NB4 (cell line): ENCODE results near the gene SFXN5.

ENCODE experiments used
- CTCF ChIP-seq: IDR thresholded peaks from one replicate; pipeline ENCODE4 v1.5.1; 2012; ENCODE audit warnings: low read depth, low read length
- MAX ChIP-seq: IDR thresholded peaks from 2 replicates; pipeline ENCODE4 v1.6.1; 2011; ENCODE audit warnings: low read depth, low read length
- MYC ChIP-seq: IDR thresholded peaks from 2 replicates; pipeline ENCODE4 v1.6.1; 2011; ENCODE audit warnings: low read depth, low read length
- POLR2A ChIP-seq: IDR thresholded peaks from 2 replicates; pipeline ENCODE4 v1.6.1; 2011; ENCODE audit warnings: mild to moderate bottlenecking; ENCODE audit not compliant: insufficient read length; ENCODE audit errors: extremely low read depth

GRCh38 chr2:73099486-73099885 lies 28.0 kb upstream of the SFXN5 start:
- TF ChIP-seq CTCF (no peak), POLR2A (no peak), MAX (no peak), MYC (no peak)
